PFSK-1 (cell line): ENCODE data around the gene FNDC5.

ENCODE experiments used
- FOXP2 ChIP-seq: optimal IDR thresholded peaks from 2 replicates; pipeline ENCODE3; 2011; ENCODE audit warnings: borderline replicate concordance, control low read depth, inconsistent platforms; ENCODE audit not compliant: insufficient read depth; ENCODE audit errors: extremely low read length, extremely low read depth
- POLR2AphosphoS5 ChIP-seq: IDR thresholded peaks from 2 replicates; pipeline ENCODE4 v1.6.1; 2012; ENCODE audit warnings: low read depth, mild to moderate bottlenecking, control low read depth, low read length, moderate library complexity
- SIN3A ChIP-seq: IDR thresholded peaks from 2 replicates; pipeline ENCODE4 v1.6.1; 2012; ENCODE audit warnings: mild to moderate bottlenecking, low read length, moderate library complexity, borderline replicate concordance; ENCODE audit not compliant: insufficient read depth
- TAF1 ChIP-seq: IDR thresholded peaks from 2 replicates; pipeline ENCODE4 v1.6.1; 2012; ENCODE audit warnings: low read length, control low read depth, borderline replicate concordance; ENCODE audit not compliant: insufficient read depth
- TF ChIP-seq, protein P1 (sequence below), 2 experiments: IDR thresholded peaks; 2 replicates each; pipeline versions ENCODE4 v1.6.1 to v1.8.0; 2011 to 2012; ENCODE audit warnings: low read depth in 2 of 2, low read length in 2 of 2, control low read depth in 1 of 2, inconsistent platforms in 1 of 2, mild to moderate bottlenecking in 1 of 2, moderate library complexity in 1 of 2; ENCODE audit not compliant: insufficient read depth in 1 of 2

DNA sequence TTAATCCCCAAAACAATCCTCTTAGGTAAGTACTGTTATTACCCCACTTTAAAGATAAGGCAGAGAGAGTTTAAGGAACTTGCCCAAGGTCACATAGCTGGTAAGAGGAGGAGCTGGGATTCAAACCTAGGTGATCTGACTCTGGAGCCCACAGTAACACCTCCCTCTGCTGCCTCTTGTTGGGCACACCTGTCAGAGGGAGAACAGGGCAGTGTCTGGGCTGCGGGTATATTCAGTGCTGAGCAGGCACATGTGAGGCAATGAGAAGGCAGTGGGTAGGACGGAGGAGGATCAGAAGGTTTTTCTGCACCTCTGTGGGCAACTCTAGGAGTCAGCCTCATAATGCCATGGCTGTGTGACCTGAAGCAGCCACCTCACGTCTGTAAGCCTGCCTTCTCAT, 17.4 kb upstream of the FNDC5 start:
- TF ChIP-seq SIN3A, result no peak
- TF ChIP-seq POLR2AphosphoS5, result no peak
- no peak for TF ChIP-seq TAF1
- TF ChIP-seq, protein P1, sequence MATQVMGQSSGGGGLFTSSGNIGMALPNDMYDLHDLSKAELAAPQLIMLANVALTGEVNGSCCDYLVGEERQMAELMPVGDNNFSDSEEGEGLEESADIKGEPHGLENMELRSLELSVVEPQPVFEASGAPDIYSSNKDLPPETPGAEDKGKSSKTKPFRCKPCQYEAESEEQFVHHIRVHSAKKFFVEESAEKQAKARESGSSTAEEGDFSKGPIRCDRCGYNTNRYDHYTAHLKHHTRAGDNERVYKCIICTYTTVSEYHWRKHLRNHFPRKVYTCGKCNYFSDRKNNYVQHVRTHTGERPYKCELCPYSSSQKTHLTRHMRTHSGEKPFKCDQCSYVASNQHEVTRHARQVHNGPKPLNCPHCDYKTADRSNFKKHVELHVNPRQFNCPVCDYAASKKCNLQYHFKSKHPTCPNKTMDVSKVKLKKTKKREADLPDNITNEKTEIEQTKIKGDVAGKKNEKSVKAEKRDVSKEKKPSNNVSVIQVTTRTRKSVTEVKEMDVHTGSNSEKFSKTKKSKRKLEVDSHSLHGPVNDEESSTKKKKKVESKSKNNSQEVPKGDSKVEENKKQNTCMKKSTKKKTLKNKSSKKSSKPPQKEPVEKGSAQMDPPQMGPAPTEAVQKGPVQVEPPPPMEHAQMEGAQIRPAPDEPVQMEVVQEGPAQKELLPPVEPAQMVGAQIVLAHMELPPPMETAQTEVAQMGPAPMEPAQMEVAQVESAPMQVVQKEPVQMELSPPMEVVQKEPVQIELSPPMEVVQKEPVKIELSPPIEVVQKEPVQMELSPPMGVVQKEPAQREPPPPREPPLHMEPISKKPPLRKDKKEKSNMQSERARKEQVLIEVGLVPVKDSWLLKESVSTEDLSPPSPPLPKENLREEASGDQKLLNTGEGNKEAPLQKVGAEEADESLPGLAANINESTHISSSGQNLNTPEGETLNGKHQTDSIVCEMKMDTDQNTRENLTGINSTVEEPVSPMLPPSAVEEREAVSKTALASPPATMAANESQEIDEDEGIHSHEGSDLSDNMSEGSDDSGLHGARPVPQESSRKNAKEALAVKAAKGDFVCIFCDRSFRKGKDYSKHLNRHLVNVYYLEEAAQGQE (IDR thresholded peaks at IDR 0.05; ENCODE audit: insufficient read depth in 1 of 2, low read depth in 2 of 2, low read length in 2 of 2), result 0 out of 4 replicates have a peak, but pooled peaks of 1 of the 2 experiments have one; percentile 13
- no peak for TF ChIP-seq FOXP2
